ENCODE measurements around the gene CLCNKB.

Gene CLCNKB

DNA sequence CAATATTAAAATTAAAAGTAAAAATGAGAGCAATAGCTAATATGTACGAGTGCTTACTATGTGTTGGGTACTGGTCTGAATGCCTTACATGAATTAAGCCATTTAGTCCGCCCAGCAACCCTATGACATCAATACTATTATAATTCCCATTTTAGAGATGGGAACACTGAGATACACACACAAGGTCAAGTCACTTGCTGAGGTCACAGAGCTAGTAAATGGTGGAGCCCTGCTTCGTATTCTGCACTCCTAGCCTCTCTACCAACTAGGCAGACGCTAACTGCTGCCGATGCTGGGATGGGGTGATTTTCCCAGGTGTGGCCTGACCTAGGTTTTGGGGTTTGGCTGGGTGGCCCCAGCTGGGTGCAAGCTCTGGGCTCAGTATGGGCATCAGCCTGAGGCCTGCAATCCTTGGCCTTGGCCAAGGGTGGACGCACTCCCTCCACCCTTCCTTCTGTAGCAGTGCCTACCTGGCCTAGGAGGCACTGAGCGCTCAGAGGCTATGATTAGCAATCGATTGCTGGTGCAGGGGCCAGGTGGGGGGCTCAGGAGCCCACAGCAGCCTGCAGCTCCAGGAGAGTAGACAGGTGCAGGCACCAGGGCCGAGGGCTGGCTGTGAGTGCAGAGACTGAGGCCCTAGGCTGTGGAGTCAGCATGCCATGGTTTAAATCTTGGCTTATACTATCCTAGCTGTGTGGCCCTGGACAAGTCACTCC lies 27.2 kb downstream of the CLCNKB start:
- TF ChIP-seq CTCF (IDR thresholded peaks at IDR 0.05; ENCODE audit: insufficient read depth, low read depth, low read length, missing control alignments), result no peak
- no peak for DNase-seq (ENCODE audit: low read depth)
- no peak overlapping the region for H3K4me3 ChIP-seq (ENCODE audit: low read depth, low read length)

DNA sequence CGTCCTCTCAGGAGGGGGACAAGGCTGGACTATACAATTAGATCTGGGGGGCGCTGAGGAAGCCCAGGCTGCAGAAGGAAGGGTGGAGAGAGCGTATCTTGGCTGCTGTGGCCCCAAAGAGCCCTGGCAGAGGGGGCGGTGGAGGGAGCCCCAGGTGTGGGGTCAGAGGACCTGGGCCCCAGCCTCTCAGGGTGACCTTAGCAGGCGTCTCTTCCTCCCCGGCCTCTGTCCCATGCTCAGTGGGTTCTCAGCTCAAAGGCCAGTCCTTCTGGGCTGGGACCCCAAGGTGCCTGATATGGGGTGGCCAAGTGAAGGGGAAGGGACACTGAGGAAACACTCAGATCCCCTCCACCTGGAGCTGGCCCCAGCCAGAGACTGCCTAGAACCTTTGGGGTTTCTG lies 28.0 kb downstream of the CLCNKB start:
- no peak for TF ChIP-seq CTCF (IDR thresholded peaks at IDR 0.05; ENCODE audit: insufficient read depth, low read depth, low read length, missing control alignments)
- no peak overlapping the region for H3K4me3 ChIP-seq (ENCODE audit: low read depth, low read length)
- no peak for DNase-seq (ENCODE audit: low read depth)

DNA sequence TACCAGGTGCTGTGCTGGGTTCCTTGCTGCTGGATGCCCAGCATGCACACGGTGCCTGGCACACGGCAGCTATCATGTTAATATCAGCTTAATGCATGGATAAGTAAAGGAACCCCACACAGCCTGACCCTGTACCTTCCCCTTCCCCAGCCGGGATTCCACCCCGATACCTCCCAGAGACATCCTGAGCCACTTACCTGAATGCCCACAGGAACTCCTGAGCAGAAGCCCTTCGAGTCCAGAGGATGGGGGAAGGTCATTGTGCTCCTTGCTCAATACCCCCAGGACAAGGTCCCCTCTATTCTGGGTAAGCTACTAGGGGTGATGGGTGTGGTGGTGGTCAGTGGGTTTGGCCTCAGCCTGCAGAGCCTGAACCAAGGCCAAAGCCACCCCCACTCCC lies 28.5 kb downstream of the CLCNKB start:
- no peak for TF ChIP-seq CTCF (IDR thresholded peaks at IDR 0.05; ENCODE audit: insufficient read depth, low read depth, low read length, missing control alignments)
- DNase-seq (ENCODE audit: low read depth), result no peak
- no peak overlapping the region for H3K4me3 ChIP-seq (ENCODE audit: low read depth, low read length)

DNA sequence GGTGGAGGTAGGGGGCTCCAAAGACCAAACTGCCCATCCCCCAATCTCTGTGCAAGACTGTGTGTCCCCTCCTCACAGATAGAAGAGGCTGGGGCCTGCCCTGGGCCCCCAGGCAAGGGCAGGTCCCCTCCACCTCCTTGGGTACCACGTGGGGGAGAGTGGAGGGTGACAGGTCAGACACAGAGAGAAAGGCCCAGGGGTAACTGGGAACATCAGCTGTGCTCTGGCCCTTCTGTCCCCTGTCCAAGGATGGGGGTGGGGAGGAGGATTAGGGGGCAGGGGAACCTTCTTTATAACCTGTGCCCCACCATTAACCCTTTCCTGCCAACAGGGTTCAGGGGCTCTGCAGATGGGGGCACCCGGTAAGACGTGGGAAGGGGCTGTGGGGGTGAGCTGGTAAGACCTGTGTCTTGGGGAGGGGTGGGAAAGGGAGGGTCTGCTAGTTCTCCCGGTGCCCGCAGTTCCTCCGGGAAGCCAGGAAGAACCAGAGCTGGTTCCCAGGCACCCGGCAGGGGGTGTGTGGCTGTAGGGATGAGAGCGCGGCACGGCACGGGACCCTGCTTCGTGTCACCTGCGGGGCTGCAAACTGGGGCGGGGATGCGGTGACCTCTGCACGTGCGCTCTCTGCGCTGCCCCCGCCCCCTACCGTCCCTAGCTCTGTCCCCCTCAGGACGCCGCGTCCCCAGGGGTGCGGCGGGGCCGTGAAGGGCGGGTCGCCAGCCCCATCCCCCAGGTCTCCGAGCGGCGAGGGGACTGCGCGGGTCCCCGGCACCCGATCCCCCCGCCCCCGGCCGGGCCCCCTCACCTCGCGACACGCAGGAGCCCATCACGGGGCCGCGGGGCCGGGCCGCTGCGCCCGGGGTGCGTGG lies 29.3 kb downstream of the CLCNKB start:
- no peak for DNase-seq (ENCODE audit: low read depth)
- H3K4me3 ChIP-seq (ENCODE audit: low read depth, low read length), result no peak overlapping the region
- TF ChIP-seq CTCF (IDR thresholded peaks at IDR 0.05; ENCODE audit: insufficient read depth, low read depth, low read length, missing control alignments), result no peak

GRCh38 chr1:16073490-16074119 lies 30.0 kb downstream of the CLCNKB start, which contains the start of gene FAM131C:
TSS of gene FAM131C (minus strand) at chr1:16073651. CDS start at chr1:16073442, 209 bp downstream.
- H3K4me3 ChIP-seq (ENCODE audit: low read depth, low read length), result no peak within 1 kb of the TSS
- peak; percentile 30 for DNase-seq (ENCODE audit: low read depth)
- TF ChIP-seq CTCF (IDR thresholded peaks at IDR 0.05; ENCODE audit: insufficient read depth, low read depth, low read length, missing control alignments), result peak; percentile 48

- no peak for DNase-seq (ENCODE audit: low read depth)
- no peak for TF ChIP-seq CTCF (IDR thresholded peaks at IDR 0.05; ENCODE audit: insufficient read depth, low read depth, low read length, missing control alignments)
- no peak overlapping the region for H3K4me3 ChIP-seq (ENCODE audit: low read depth, low read length)
Measured at GRCh38 chr1:16074217-16074616, 30.6 kb downstream of the CLCNKB start.

All from GM12865 (cell line).